HG02763 (cell line): ENCODE measurements around the gene METTL22.

ENCODE experiments used
- ATAC-seq: cut with Tn5 transposase; IDR thresholded peaks from one replicate; pipeline ENCODE4 v1.9.1; 2021; ENCODE audit warnings: mild to moderate bottlenecking, moderate library complexity; ENCODE audit not compliant: unreplicated experiment

METTL22 gene

DNA sequence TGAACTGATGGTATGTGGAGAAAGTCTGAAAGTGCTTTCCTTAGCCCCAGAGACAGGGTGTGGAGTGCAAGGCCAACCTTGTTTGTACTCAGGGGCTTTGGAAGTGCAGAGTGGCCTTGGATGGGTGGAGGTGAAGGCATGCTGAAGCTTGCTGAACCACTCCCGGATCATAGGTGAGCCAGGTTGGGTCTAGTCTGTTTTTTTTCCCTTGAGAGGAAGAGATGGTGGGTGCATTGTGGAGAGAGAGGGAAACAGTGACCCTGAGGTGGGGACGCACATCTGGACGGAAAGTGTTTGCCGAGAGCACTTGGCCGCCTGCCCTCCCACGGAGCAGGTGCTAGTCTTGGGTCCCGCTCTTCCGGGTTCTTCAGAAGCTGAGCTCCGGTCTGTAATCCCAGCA, 65.4 kb downstream of the METTL22 start:
- no peak for ATAC-seq

DNA sequence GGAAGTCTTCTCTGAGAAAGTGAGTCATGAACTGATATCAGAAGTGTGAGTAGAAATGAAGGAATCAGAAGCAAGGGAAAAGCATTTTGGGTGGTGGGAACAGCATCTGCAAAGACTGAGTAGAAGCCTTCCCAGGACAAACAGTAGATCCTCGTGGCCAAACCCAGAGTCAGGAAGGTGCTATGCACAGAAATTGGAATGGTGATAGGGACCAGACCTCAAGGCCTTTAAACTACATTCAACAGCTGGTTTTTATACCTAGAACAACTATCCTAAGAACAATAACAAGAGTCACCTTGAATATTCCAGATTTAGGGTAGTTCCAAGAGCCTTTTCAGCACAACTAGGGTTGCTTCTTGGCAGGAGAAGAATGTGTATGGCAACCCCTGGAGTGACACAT, 68.2 kb downstream of the METTL22 start:
- ATAC-seq: no peak

DNA sequence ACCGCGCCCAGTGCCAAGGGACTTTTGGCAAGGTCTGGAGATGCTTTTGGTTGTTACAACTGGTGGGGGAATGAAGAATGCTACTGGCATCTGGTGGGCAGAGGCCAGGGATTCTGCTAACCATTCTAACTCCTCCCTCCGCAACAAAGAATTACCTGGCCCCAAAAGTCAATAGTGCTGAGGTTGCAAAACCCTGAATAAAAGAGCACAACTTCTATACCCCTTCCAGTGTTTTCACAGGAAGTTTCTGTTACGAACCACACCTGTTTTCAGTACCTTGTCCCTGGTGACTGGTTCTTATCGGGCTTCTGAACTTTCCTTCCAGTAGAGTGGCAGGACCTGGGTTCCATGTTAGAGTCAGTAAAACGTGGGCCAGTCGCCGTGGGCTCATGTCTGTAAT, 70.2 kb downstream of the METTL22 start:
- ATAC-seq: no peak

DNA sequence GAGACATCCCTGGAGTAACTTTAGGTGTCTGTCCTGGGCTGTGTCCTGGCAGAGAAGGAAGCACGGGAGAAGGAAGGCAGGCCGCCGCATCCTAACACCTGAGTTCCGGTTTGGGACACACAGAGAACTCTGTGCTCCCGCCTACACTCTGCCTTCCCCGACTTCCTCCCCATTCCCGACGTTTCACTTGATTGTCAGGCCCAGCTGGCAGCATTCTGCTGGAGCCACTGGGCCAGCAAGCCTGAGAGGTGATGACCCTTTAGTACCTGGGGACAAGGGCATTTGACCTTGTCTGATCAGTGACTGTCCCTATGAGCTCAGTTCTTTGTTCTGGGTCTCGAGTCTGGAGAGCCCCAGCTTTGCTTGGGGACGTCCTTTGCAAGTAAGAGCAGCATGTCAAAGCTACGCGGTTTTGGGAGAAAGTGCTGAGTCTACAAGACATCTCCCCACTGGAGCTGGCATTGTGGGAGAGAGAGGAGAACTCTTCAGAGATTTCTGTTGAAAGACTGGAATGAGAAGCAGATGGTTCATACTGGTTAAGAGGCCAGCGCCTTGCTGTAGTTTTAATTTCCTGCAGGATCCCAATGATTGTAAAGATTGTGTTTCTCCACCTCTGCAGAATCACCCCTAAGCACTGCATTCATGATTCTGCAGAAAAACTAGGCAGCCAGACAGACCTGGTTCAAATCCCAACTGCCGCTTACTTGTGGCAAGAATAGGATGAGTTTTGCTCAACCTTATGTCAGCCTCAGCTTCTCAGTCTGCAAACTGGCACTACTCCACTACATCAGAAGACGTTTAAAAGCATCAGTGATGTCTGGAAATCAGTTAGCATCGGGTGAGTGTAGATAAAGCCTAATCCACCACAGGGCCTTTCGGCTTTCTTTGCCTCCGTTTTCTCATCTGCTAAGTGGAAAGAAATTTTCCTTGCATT, 73.6 kb downstream of the METTL22 start:
- no peak for ATAC-seq

DNA sequence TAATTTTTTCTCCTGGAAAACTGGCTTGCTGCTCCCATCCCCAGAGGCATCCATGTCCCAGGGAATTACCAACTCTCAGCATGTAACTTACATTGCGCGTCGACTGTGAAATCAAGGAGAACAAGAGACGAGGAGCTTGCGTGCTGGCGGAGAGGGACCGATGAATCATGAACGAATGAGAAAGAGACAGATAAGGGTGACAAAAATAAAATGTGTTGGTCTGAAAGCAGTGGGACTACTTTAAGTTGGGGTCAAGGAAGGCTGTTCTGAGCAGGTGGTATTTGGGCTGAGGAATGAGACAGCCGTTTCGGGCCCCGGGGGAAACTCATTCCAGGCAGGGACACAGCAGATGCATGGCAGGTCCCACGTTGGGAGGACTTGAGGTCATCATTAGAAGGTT, 75.4 kb downstream of the METTL22 start:
- no peak for ATAC-seq

DNA sequence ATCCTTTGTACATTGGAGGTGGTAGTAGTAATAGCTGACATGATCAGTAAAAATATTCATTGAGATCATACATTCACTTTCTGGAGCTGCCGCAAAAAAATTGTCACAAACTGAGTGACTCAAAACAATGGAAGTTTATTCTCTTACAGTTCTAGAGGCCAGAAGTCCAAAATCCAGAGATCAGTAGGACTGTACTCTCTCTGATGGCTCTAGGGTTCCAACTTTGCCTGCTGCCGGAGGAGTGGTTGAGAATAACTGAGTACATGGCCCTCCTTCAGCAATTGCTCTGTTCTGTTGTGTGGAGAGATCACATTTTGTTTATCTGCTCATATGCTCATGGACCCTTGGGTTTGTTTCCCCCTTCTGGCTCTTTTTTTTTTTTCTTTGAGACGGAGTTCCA, 76.5 kb downstream of the METTL22 start:
- ATAC-seq: no peak
